ENCODE results near the gene DNAL1. TPM values are rescaled to one million over a fixed set of nuclear protein-coding genes. Genes with fewer than 3 reads are reported as not detected.

DNAL1 gene
- total RNA-seq, 4 donors from 2014 or later, result 16.7 to 47.8 (median 23.9) TPM

DNA sequence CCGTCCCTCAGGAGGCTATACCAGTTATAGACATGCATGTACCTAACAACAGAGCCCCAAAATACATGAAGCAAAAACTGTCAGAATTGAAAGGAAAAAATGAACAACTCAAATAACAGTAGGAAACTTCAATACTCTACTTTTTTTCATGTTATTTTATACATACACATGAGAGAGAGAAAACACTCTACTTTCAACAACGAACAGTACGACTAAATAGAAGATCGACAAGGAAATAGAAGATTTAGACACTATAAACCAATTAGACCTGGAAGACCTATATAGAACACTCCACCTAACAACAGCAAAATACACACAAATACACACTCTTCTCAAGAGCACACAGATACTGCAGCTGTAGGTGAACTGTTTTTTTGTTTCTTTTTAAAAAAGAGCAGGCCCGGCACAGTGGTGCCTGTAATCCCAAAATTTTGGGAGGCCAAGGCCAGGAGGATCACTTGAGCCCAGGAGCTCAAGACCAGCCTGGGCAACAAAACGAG is 104.1 kb downstream of the DNAL1 start:
- no peaks in the 10 kb centered on the region for H3K27me3 ChIP-seq
- no peaks in the 10 kb centered on the region for H3K36me3 ChIP-seq
- TF ChIP-seq POLR2A (IDR thresholded peaks at IDR 0.05), result no peak
- TF ChIP-seq, protein P1, sequence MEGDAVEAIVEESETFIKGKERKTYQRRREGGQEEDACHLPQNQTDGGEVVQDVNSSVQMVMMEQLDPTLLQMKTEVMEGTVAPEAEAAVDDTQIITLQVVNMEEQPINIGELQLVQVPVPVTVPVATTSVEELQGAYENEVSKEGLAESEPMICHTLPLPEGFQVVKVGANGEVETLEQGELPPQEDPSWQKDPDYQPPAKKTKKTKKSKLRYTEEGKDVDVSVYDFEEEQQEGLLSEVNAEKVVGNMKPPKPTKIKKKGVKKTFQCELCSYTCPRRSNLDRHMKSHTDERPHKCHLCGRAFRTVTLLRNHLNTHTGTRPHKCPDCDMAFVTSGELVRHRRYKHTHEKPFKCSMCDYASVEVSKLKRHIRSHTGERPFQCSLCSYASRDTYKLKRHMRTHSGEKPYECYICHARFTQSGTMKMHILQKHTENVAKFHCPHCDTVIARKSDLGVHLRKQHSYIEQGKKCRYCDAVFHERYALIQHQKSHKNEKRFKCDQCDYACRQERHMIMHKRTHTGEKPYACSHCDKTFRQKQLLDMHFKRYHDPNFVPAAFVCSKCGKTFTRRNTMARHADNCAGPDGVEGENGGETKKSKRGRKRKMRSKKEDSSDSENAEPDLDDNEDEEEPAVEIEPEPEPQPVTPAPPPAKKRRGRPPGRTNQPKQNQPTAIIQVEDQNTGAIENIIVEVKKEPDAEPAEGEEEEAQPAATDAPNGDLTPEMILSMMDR (IDR thresholded peaks at IDR 0.05), result no peak
- intact Hi-C loops (cut with DNase I), result no loop called here
- DNase-seq, result no peak
- peak overlapping the region in 2 of 3 donors; percentile 11 to 88 for H3K27ac ChIP-seq
- peaks cover 88 to 95% of the 10 kb centered on the region in 2 donors for H3K4me1 ChIP-seq
- no peaks in the 10 kb centered on the region for H3K9me3 ChIP-seq
- H3K4me3 ChIP-seq (replicated peaks in 1 of 3), result no peak overlapping the region
- WGBS, 2 donors, result 69 to 79% methylated on average over 6 of the region's 6 CpGs

DNA sequence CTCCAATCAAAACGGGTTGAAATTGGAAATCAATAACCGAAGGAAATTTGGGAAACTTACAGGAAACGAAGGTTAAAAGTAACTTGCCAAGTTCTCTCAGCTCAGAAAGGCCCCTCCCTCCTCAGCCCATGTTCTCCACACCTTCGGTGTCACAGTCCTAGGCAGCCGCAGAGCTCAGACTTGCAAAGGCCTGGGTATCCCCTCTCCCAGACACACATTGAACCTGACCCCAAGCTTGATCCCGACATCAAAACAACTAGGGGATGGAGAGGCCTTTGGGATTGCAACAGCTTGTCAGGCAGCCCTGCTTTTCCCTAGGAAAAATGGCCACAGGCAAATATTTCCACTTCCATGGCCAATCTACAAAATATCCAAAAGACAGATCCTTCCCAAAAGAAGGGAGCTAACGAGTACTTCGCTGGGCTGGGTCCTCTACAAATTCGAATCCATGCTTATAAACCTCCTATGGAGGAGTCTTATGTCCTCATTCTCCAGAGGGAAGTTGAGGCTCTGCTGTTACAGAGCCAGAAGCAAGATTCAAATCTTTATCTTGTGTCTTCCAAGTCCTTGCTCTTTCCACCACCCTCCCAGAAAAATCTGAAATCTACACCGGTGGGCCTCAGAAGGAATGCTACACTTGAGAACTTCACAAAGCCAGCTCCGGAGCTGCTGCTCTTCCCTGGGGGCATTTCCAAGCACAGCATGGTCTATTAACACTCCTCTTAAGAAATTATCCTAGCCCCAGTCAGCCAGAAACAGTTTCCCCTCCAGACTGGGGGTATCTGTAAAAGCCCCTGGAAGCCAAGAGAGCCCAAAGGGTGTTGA is 105.1 kb downstream of the DNAL1 start:
- H3K27me3 ChIP-seq, result no peaks in the 10 kb centered on the region
- peaks cover 88 to 95% of the 10 kb centered on the region in 2 donors for H3K4me1 ChIP-seq
- TF ChIP-seq POLR2A (IDR thresholded peaks at IDR 0.05), result no peak
- TF ChIP-seq, protein P1 (IDR thresholded peaks at IDR 0.05), result no peak
- no peak overlapping the region for H3K4me3 ChIP-seq (replicated peaks in 1 of 3)
- 50 to 57% methylated on average over 11 of the region's 11 CpGs for WGBS, 2 donors
- H3K27ac ChIP-seq, result peak overlapping the region; percentile 88 to 99 (median 90)
- no peaks in the 10 kb centered on the region for H3K9me3 ChIP-seq
- intact Hi-C loops (cut with DNase I), result no loop called here
- H3K36me3 ChIP-seq, result no peaks in the 10 kb centered on the region
- DNase-seq, result no peak

DNA sequence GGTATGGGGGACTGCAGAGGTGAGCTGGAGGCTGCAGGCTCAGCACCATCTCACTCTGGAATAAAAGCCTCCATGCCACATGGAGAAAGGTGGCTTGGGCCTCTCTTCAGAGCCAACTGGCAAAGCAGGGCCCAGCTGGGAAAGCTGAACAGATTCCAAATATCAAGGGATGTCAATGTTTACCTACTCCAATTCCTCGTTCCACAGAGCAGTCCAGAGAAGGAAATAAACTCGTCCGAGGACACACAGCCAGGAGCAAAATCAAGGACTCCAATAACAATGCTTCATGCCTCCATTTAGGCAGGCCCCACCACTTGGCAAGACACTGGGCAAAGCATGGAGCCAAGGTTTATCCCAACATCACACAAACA is 105.7 kb downstream of the DNAL1 start:
- Histone ChIP-seq H3K27ac (peak overlapping the region; percentile 88 to 99 (median 90)), H3K4me1 (peaks cover 88 to 95% of the 10 kb centered on the region in 2 donors), H3K36me3 (no peaks in the 10 kb centered on the region), H3K9me3 (no peaks in the 10 kb centered on the region), H3K27me3 (no peaks in the 10 kb centered on the region), H3K4me3 (replicated peaks in 1 of 3) (no peak overlapping the region)
- no peak for DNase-seq
- intact Hi-C loops (cut with DNase I), result no loop called here
- 14 to 20% methylated on average over 3 of the region's 3 CpGs for WGBS, 2 donors
- TF ChIP-seq, protein P1 (IDR thresholded peaks at IDR 0.05), result no peak
- no peak for TF ChIP-seq POLR2A (IDR thresholded peaks at IDR 0.05)

- TF ChIP-seq, protein P1 (IDR thresholded peaks at IDR 0.05), result no peak
- no peak for TF ChIP-seq POLR2A (IDR thresholded peaks at IDR 0.05)
- Histone ChIP-seq H3K36me3 (no peaks in the 10 kb centered on the region), H3K4me3 (replicated peaks in 1 of 3) (no peak overlapping the region), H3K9me3 (no peaks in the 10 kb centered on the region), H3K4me1 (peaks cover 87 to 95% of the 10 kb centered on the region in 2 donors), H3K27me3 (no peaks in the 10 kb centered on the region), H3K27ac (peak overlapping the region; percentile 88 to 99 (median 90))
- intact Hi-C loops (cut with DNase I), result no loop called here
- 44 to 50% methylated on average over 6 to 7 of the region's 7 CpGs for WGBS, 2 donors
- DNase-seq, result peak in 1 of 2 donors; percentile 43
These were observed 106.4 kb downstream of the DNAL1 start for GRCh38 chr14:73751157-73751691.
